VCaP (cell line): Measurements from ENCODE around the gene ASB18.

Source experiments
- H3K27ac ChIP-seq: fragments of 450-650 bp; 2 replicates; pipeline ENCODE4 v1.5.1; 2017
- TF ChIP-seq, protein P1 (sequence below): fragments of 450-650 bp; conservative IDR thresholded peaks from 2 replicates; pipeline ENCODE4 v1.5.1; 2017; ENCODE audit warnings: mild to moderate bottlenecking, moderate library complexity

The ASB18 gene

DNA sequence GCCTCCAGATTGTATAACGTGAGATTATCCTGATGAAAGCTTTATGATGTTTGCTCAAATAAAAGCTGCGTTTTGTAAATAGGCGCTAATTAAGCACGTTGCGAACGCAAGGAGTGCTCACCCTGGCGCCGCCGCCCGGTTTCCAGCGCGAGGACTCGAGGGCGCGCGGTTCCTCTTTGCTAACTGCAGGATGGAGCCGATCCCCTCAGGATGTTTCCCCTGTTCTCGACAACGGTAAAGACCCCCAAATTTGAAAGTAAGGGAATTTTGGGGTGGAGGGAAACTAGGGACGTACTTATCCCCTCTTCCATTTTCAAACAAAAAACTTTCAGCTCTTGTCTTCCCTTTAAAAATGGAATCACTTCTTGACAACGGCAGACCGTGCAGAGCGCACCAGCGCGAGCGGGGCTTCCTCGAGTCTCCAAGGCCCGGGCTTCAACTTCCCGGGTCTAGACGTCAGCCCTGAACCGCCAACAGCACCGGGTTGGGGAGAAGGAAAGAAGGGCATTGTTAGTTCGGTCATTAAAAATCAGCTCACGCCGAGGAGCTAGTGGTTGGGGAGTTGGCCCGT lies 95.0 kb downstream of the ASB18 start:
- TF ChIP-seq, protein P1, sequence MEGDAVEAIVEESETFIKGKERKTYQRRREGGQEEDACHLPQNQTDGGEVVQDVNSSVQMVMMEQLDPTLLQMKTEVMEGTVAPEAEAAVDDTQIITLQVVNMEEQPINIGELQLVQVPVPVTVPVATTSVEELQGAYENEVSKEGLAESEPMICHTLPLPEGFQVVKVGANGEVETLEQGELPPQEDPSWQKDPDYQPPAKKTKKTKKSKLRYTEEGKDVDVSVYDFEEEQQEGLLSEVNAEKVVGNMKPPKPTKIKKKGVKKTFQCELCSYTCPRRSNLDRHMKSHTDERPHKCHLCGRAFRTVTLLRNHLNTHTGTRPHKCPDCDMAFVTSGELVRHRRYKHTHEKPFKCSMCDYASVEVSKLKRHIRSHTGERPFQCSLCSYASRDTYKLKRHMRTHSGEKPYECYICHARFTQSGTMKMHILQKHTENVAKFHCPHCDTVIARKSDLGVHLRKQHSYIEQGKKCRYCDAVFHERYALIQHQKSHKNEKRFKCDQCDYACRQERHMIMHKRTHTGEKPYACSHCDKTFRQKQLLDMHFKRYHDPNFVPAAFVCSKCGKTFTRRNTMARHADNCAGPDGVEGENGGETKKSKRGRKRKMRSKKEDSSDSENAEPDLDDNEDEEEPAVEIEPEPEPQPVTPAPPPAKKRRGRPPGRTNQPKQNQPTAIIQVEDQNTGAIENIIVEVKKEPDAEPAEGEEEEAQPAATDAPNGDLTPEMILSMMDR: no peak
- no peak overlapping the region for H3K27ac ChIP-seq

DNA sequence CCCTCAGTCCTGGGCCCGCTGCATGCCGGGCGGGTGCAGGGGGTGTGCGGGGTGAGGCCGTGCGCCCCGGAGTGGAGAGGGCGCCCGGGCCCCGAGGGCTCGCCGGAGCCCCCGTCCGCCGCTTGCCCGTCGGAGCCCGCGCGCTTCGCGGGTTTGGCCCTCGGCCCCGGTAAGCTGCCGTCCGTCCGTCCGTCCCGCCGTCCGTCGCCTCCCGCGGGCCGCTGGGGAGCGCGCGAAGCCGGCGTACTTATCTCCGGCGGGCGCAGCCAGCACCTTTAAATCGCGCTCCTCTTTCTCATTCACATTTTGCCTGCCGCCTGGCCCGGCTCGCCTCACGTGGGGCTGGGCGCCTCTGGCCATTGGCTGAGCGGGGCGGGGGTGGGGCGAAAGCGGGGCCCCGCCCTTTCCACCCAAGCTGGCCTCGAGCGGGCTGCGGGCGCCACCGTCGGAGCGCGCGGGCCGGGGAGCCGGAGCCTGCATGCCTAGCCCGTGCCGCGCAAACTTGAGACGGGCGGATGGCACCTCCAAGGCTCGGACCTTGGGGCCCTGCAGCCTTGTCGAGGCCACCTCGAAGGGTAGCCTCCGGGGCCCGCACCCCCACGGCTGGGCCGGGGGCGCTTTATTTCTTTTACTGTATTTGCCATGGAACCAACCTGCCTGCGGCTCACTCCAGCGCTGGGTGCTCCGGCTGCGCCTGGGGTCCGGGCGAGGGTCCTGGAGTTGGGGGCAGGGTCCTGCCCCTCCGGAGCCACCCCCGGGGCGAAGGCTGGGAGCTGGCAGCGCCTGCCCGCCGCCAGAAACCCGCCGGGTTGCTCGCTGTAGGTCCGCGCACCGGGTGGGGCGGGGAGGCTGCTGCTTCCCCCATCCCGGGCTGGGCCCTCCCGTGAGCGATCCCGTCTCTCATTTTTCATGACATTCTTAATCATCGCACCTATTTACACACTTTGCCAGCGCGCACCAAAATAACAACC lies 95.8 kb downstream of the ASB18 start, which contains the start of gene GBX2:
Gene GBX2 (minus strand): TSS at position 277 of the 971 bp plus-strand sequence. CDS start 415 bp downstream, outside the sequence.
- TF ChIP-seq, protein P1: no peak
- peak within 1 kb of the TSS; percentile 50 for H3K27ac ChIP-seq

DNA sequence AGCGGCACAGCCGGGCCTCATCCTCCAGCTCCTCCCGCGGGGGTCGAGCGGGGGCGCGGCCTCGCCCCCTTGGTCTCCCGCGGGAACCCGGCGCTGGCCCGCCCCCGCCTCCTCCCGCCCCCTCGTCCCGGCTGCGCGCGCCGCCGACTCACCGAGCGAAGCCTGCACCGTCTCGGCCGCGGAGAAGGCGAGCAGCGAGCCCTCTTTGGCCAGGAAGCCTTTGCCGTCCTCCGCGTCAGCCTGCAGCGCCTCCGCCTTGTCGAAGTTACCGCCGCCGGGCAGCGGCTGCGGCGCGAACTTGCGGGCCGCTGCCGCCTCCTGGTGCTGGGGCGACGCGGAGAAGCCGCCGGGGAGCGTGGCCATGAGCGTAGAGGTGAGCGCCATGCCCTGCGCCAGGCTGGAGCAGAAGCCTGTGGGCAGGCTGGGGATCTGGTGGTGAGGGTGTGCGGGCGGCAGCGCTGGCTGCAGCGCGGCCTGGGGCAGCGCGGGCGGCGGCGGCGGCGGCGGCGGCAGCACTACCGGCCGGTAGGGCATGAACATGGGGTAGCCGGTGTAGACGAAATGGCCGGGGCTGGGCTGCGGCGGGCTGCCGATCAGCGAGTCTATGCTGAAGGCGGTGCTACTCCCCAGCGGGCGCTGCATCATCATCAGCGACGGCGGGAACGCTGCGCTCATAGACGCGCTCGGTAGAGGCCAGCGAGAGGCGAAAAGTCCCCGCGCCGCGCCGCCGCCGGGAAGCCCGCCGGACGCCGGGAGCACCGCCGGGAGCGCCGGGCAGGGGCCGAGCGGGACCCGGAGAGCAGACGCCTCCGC lies 96.7 kb downstream of the ASB18 start:
- H3K27ac ChIP-seq: peak overlapping the region; percentile 50
- TF ChIP-seq, protein P1: peak; percentile 51

DNA sequence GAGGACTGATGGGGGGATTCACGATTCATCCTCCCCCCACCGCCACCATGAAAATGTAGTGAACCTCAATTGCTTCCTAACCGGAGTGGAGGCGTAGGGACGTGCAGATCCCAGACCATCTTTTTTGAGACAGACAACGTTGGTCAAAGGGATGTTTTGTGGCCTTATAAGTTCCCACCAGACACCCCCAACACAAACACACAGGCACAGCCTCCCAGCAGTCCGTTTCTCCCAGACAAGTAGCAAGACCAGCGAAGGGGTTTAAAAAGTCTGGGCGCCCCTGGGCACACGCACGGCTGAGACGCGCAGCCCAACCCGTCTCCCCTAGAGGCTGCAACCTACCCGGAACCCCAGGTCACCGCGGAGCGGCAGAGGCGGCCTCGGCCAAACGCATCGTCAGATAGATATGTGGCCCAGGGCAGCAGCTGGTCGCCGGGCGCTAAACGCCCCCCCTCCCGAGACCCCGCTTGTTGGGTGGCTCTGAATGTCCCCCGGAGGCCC lies 97.4 kb downstream of the ASB18 start:
- TF ChIP-seq, protein P1: no peak
- peak overlapping the region; percentile 50 for H3K27ac ChIP-seq

DNA sequence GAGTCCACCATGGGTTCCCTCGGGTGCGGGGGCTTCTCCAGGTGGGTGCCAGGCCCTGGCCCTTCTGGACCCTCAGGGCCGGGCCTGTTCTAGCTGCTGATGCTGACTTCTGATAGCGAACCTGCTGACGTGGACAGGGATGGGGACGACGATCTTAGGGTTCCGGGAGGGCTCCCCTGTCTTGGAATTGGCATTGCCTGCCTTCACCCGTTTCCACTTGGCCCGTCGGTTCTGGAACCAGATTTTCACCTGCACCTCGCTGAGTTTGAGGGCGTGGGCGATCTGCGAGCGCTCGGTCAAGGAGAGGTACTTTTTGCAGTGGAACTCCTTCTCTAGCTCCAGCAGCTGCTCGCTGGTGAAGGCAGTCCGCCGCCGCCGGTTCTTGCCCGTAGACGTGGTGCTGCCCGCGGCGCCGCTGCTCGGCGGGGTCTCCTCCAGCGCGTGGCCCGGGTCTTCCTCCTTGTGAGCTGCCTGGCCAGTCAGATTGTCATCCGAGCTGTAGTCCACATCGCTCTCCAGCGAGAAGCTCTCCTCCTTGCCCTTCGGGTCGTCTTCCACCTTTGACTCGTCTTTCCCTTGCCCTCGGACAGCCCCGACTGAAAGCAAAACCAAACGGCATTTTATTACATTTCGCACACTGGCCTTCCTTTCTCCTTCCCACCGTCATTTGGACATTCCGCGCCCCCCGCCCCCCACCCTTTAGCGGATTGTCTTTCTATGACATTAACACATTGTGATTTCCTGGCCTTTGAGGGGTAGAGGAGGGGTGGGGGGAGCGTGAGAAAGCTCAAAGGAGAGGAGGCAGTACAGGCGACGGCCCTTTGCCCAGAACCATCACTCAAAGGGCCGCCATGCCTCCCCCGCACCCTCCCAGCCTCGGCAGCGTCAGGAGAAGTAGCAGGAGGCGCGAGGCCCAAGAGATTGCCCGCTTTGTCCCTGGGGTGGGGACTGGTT lies 98.1 kb downstream of the ASB18 start:
- TF ChIP-seq, protein P1: no peak
- no peak overlapping the region for H3K27ac ChIP-seq

DNA sequence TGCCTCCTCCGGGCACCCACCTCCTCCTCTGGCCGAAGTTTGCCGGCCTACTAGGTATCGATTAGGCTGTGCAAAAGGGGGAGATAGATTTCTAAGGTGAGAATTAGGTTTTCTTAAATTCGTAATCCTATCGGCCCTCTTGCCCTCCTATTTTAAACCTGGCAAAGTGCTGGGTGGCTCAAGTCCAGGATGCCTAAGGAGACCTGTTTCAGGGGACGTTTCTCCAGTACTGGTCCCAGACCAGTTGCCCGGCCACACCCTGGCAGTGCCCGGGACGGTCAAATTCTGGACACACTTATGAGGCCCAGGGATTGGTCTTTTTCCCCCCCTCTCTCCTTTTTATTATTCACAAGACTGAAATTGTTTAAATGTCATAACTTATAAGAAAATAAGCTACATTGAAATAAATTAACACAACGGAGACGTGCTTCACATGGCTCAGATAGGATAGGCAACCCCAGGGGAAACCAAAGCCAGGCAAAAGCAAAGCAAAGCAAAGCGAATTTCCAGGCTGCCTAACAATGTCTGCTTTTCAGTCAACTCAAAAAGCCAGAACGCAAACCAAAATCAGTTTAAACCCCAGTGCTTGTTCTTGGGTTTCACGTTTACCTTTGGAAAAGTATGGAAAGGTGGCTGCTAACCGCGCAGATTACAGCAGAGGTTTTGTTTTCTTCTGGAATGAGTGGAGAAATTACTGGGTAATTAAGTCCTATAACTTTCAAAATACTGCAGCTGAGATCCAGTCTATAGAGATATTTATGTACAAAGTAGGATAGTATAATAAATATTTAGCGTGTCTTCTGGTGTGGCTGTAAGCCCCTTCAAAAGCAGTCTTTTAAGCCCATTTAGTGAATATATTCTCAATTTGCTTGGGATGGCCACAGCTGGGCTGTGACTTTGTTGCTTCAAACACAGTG lies 99.0 kb downstream of the ASB18 start:
- TF ChIP-seq, protein P1: no peak
- H3K27ac ChIP-seq: no peak overlapping the region
